22Rv1 (cell line): ENCODE results near the gene WDFY2.
"Not testable (repeated sequence)": the region's sequence is repeated elsewhere in the genome, so short reads cannot be mapped to it uniquely, and the experiment has no call there.

ENCODE experiments used
- H3K27ac ChIP-seq: fragments of 450-650 bp; 2 replicates; pipeline ENCODE4 v1.5.1; 2017
- CTCF ChIP-seq: fragments of 450-650 bp; IDR thresholded peaks from 2 replicates; pipeline ENCODE4 v1.5.1; 2017; ENCODE audit warnings: mild to moderate bottlenecking
- ZFX ChIP-seq: fragments of 450-650 bp; IDR thresholded peaks from 2 replicates; pipeline ENCODE4 v1.6.1; 2017; ENCODE audit warnings: antibody characterized with exemption, borderline replicate concordance

Gene WDFY2

GRCh38 chr13:51638216-51638871 lies 54.1 kb downstream of the WDFY2 start:
- no peak overlapping the region for H3K27ac ChIP-seq
- TF ChIP-seq ZFX (no peak), CTCF (no peak)

GRCh38 chr13:51639171-51639570 lies 54.9 kb downstream of the WDFY2 start:
- TF ChIP-seq ZFX (no peak), CTCF (no peak)
- H3K27ac ChIP-seq: no peak overlapping the region

- H3K27ac ChIP-seq: not testable (repeated sequence)
Measured at GRCh38 chr13:51640696-51641095, 56.4 kb downstream of the WDFY2 start.

GRCh38 chr13:51643105-51643881 lies 59.0 kb downstream of the WDFY2 start:
- no peak overlapping the region for H3K27ac ChIP-seq
- TF ChIP-seq CTCF (no peak), ZFX (no peak)

- no peak overlapping the region for H3K27ac ChIP-seq
- TF ChIP-seq ZFX: no peak
- TF ChIP-seq CTCF: no peak
Measured at GRCh38 chr13:51643882-51644281, 59.6 kb downstream of the WDFY2 start.

GRCh38 chr13:51644654-51645053 lies 60.4 kb downstream of the WDFY2 start:
- TF ChIP-seq ZFX (no peak), CTCF (no peak)
- H3K27ac ChIP-seq: no peak overlapping the region

- no peak overlapping the region for H3K27ac ChIP-seq
Measured at GRCh38 chr13:51645154-51645650, 60.9 kb downstream of the WDFY2 start.

More at GRCh38 chr13:51645154-51645650, 60.9 kb downstream of the WDFY2 start:
- TF ChIP-seq ZFX (no peak), CTCF (no peak)
